ENCODE data around the gene TNP2.

The TNP2 gene

DNA sequence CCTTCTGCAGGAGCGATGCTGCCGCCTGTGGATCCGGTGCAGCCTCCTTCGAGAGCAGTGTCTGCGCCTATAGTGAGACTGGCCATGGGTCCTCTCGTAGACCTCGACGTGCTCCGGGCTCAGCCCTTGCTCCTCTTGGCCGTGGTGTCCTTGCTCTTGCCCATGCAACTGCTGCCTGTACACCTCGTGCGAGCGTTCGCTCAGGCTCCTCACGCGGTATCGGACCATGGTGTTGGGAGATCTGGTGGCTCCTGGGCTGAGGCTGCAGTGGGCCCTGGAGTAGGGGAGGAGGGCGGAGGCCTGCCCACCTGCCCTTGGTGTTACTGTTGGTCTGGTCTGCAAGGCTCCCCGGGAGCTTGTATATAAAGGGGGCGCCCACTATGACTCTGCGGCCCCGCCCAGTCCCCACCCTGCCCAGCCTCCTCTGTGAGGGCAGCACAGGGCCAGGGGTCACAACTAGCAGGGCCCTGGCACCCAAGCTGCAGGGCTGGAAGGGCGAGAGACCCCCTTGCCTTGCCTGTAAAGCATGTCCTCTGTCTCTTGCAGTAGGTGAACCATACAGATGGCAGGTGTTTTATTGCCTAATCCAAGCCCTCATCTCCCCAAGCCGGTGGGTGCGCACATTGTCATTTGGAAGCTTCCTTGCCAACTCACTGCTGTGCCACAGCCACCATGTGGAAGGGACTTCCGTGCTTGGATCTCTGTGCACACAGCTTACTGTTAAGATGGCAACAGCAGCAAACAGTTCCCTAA is 7.2 kb upstream of the TNP2 start, which contains the start of gene PRM2:
PRM2 (minus strand) TSS at position 338 of the 753 bp plus-strand sequence; CDS start at position 228, 110 bp downstream.
- Histone ChIP-seq H3K4me3 (ENCODE audit: low read depth, low read length) (no peak within 1 kb of the TSS), H3K9me3 (ENCODE audit: severe bottlenecking) (no peaks in the 10 kb centered on the region), H3K36me3 (no peaks in the 10 kb centered on the region), H3K27me3 (ENCODE audit: insufficient read depth, low read depth, severe bottlenecking) (no peaks in the 10 kb centered on the region), H3K27ac (no peak within 1 kb of the TSS)
- no peak for TF ChIP-seq CTCF (IDR thresholded peaks at IDR 0.05; ENCODE audit: low read depth, low read length)
- DNase-seq: no peak

DNA sequence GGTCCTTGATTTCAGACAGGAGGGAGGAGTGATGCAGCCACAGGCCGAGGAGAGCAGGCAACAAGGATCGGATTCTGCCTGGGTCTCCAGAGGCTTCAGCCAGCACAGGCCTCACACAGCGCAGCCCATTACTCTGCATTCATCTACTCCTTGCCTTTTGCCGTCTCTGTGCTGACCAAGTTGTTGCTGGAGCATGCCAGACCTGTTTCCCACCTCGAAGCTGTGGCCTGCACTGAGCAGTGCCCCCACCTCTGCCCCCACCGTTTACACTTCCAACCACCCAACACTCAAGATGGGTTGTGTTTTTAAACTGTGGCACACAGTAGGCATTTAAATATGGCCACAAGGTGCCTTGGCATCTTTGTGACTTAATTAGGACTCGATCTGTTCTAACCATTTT is 5.8 kb upstream of the TNP2 start:
- no peak for TF ChIP-seq CTCF (IDR thresholded peaks at IDR 0.05; ENCODE audit: low read depth, low read length)
- DNase-seq: no peak
- no peaks in the 10 kb centered on the region for H3K36me3 ChIP-seq
- no peak overlapping the region for H3K27ac ChIP-seq
- H3K4me3 ChIP-seq (ENCODE audit: low read depth, low read length): no peak overlapping the region
- H3K27me3 ChIP-seq (ENCODE audit: insufficient read depth, low read depth, severe bottlenecking): no peaks in the 10 kb centered on the region
- H3K9me3 ChIP-seq (ENCODE audit: severe bottlenecking): no peaks in the 10 kb centered on the region

GRCh38 chr16:11273721-11274324 is 4.7 kb upstream of the TNP2 start:
- Histone ChIP-seq H3K4me3 (ENCODE audit: low read depth, low read length) (no peak overlapping the region), H3K27me3 (ENCODE audit: insufficient read depth, low read depth, severe bottlenecking) (no peaks in the 10 kb centered on the region), H3K27ac (no peak overlapping the region), H3K9me3 (ENCODE audit: severe bottlenecking) (no peaks in the 10 kb centered on the region), H3K36me3 (no peaks in the 10 kb centered on the region)
- no peak for TF ChIP-seq CTCF (IDR thresholded peaks at IDR 0.05; ENCODE audit: low read depth, low read length)
- no peak for DNase-seq

GRCh38 chr16:11272921-11273720 is 4.0 kb upstream of the TNP2 start, which contains the start of gene PRM3:
TSS of gene PRM3 (minus strand) at chr16:11273629. CDS start at chr16:11273595, 34 bp downstream.
- Histone ChIP-seq H3K36me3 (no peaks in the 10 kb centered on the region), H3K4me3 (ENCODE audit: low read depth, low read length) (no peak within 1 kb of the TSS), H3K9me3 (ENCODE audit: severe bottlenecking) (no peaks in the 10 kb centered on the region), H3K27me3 (ENCODE audit: insufficient read depth, low read depth, severe bottlenecking) (no peaks in the 10 kb centered on the region), H3K27ac (no peak within 1 kb of the TSS)
- TF ChIP-seq CTCF (IDR thresholded peaks at IDR 0.05; ENCODE audit: low read depth, low read length): no peak
- DNase-seq: no peak

- no peak for DNase-seq
- no peaks in the 10 kb centered on the region for H3K36me3 ChIP-seq
- no peak overlapping the region for H3K4me3 ChIP-seq (ENCODE audit: low read depth, low read length)
- H3K9me3 ChIP-seq (ENCODE audit: severe bottlenecking): no peaks in the 10 kb centered on the region
- no peak for TF ChIP-seq CTCF (IDR thresholded peaks at IDR 0.05; ENCODE audit: low read depth, low read length)
- no peaks in the 10 kb centered on the region for H3K27me3 ChIP-seq (ENCODE audit: insufficient read depth, low read depth, severe bottlenecking)
- no peak overlapping the region for H3K27ac ChIP-seq
These were observed 3.4 kb upstream of the TNP2 start for GRCh38 chr16:11272484-11272883.

Measured in WERI-Rb-1 (cell line).